Measurements from ENCODE around the gene TMEM128. TPM values are rescaled to one million over a fixed set of nuclear protein-coding genes. Genes with fewer than 3 reads are reported as not detected.

TMEM128 gene
- total and polyA plus RNA-seq, 2 of the 13 experiments (the other 11 are each of a cell fraction or from before 2014, with no cell fraction given): 19.4 to 27.9 TPM

- Histone ChIP-seq H3K36me3 (replicated peaks in 1 of 2; ENCODE audit: control insufficient read depth in 1 of 2, insufficient read depth in 2 of 2, low read length in 2 of 2) (no peaks in the 10 kb centered on the region), H3K4me3 (replicated peaks in 1 of 3; ENCODE audit: insufficient read depth in 1 of 3, low read depth in 2 of 3, low read length in 3 of 3) (peak within 1 kb of the TSS in 1 of 3 experiments; percentile 46; a peak in 1 of 6 replicates), H4K20me1 (ENCODE audit: insufficient read depth, low read length) (no peaks in the 10 kb centered on the region), H3K4me1 (ENCODE audit: insufficient read depth, low read length) (no peaks in the 10 kb centered on the region), H3K9ac (ENCODE audit: insufficient read depth, low read depth, low read length) (no peak within 1 kb of the TSS), H2AFZ (ENCODE audit: low read length) (no peak within 1 kb of the TSS), H3K9me3 (ENCODE audit: low read length) (no peaks in the 10 kb centered on the region), H3K27ac (ENCODE audit: extremely low read length, insufficient read depth, low read length) (no peak within 1 kb of the TSS), H3K4me2 (ENCODE audit: low read depth, low read length) (peak within 1 kb of the TSS; percentile 60), H3K27me3 (ENCODE audit: control insufficient read depth in 1 of 2, insufficient read depth in 2 of 2, low read length in 2 of 2) (peaks cover 8 to 32% of the 10 kb centered on the region in 2 experiments; a peak in 4 of 5 replicates), H3K79me2 (ENCODE audit: insufficient read depth, low read length) (no peaks in the 10 kb centered on the region)
- POLR2A ChIA-PET: interaction anchor here (1.2 kb wide), 1 partner anchor 22 kb away, joined by 3 read pairs; no protein-coding TSS in a partner anchor
- ATAC-seq (no peak), DNase-seq (ENCODE audit: low spot score) (no peak), FAIRE-seq (no peak)
- WGBS (ENCODE audit: low lambda C conversion rate): 32% methylated on average over 35 of the region's 82 CpGs
- CTCF ChIA-PET (ENCODE audit: low intra/inter-chr PET ratio, low total read pairs): no interaction called here
- BruUV-seq (replicated peaks): no TSS peak
- TF ChIP-seq TMF1 (CRISPR knock-in tag; IDR thresholded peaks at IDR 0.05; ENCODE audit: low read depth) (no peak), SNAPC4 (CRISPR knock-in tag; IDR thresholded peaks at IDR 0.05) (no peak), ZNF567 (CRISPR knock-in tag; IDR thresholded peaks at IDR 0.05; ENCODE audit: borderline replicate concordance) (no peak), FIP1L1 (IDR thresholded peaks at IDR 0.05; ENCODE audit: borderline replicate concordance, insufficient read depth, low read depth, low read length) (no peak), ZFX (CRISPR knock-in tag; IDR thresholded peaks at IDR 0.05; ENCODE audit: low read depth) (no peak), ZNF607 (CRISPR knock-in tag; IDR thresholded peaks at IDR 0.05; ENCODE audit: borderline replicate concordance) (no peak), KDM3A (CRISPR knock-in tag; IDR thresholded peaks at IDR 0.05; ENCODE audit: low read depth) (no peak), ZNF639 (CRISPR knock-in tag; conservative IDR thresholded peaks at IDR 0.05) (no peak), ZNF317 (CRISPR knock-in tag; IDR thresholded peaks at IDR 0.05) (no peak), PHF21A (CRISPR knock-in tag; IDR thresholded peaks at IDR 0.05) (no peak)
- in situ Hi-C loops (cut with HindIII; ENCODE audit: extremely low pct_ligation_motif_present, low pct_unique_long_range_greater_than_20kb): no loop called here
- intact Hi-C loops (cut with micrococcal nuclease; ENCODE audit: unreplicated experiment): no loop called here
Observed at GRCh38 chr4:4226606-4227438, 21.2 kb downstream of the TMEM128 start, which contains the start of gene OTOP1. TSS of gene OTOP1 (minus strand) at chr4:4226929. CDS start at chr4:4226864, 65 bp downstream.

Data from HepG2 (cell line).